Measurements from ENCODE around the gene AJAP1.
"Not testable (repeated sequence)": the region's sequence is repeated elsewhere in the genome, so short reads cannot be mapped to it uniquely, and the experiment has no call there.

DNA sequence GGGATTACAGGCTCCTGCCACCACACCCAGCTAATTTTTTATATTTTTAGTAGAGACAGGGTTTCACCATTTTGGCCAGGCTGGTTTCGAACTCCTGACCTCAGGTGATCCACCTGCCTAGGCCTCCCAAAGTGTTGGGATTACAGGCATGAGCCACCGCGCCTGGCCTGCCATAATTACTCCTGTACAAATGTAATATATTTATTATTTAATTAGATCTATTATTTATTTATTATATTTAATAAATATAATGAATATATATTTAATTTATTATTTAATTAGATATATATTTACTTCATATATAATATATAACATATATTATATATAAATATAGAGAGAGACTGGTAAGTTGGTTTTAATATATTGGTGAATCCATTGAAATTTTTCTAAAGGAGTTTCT is 35.6 kb upstream of the AJAP1 start:
- TF ChIP-seq POLR2A (IDR thresholded peaks at IDR 0.05; ENCODE audit: low read length); GATA1 (IDR thresholded peaks at IDR 0.05; ENCODE audit: low read depth, low read length): not testable (repeated sequence)
